Right lobe of liver (tissue), 4 donors: ENCODE results near the gene P2RX3.

ENCODE experiments used
- POLR2A ChIP-seq: fragments of 450-650 bp; IDR thresholded peaks from one replicate; pipeline ENCODE4 v1.6.1; 2017; ENCODE audit warnings: antibody characterized with exemption, mild to moderate bottlenecking
- TF ChIP-seq, protein P1 (sequence below), 4 donors: fragments of 200-600 bp in 3 of 4; fragments of 450-650 bp in 1 of 4; IDR thresholded peaks; one replicate each; pipeline versions ENCODE4 v1.5.1 to v1.8.0; 2016 to 2022; ENCODE audit warnings: antibody characterized with exemption in 4 of 4, mild to moderate bottlenecking in 2 of 4
- donor health status: DM: no; HTN: no; CAD: no.
- donor health status: DM: no; HTN: no; CAD: no.
- donor health status: DM: no; HTN: yes; CAD: no.

DNA sequence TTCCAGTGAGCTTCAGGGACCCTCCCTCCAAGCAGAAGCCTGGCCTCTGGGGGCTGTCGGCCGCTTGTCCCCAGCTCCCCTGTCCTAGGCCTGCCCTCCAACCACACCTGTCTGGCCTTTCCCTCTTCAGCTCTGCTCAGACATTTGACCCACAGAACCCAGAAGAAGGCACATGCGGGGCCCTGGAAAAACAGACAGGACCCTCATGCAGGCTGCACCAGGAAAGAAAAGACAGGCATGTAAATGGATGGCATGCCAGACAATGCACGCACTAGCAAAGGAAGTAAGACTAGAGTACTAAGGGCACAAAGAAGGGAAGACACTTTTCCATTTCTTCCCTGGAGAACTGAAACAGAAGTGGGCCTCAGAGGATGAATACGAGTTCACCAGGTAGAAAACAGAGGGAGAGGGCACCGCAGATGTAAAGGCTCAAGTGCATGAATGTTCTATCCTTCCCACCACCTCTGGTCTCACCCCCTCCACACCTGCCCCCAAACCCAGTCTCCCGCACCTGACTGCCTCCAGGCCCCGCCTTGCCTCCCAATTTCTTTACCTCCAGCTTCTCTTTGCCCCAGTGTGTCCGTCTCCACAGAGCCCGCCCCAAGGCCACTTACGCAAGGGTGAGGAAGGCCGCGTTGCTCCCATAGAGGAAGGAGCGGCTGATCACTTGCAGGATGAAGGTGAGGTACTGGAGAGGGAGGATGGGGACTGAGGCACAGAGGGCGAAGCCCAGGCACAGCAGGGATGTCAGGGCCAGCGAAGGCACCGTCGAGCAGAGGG, 71.4 kb downstream of the P2RX3 start:
- TF ChIP-seq, protein P1, sequence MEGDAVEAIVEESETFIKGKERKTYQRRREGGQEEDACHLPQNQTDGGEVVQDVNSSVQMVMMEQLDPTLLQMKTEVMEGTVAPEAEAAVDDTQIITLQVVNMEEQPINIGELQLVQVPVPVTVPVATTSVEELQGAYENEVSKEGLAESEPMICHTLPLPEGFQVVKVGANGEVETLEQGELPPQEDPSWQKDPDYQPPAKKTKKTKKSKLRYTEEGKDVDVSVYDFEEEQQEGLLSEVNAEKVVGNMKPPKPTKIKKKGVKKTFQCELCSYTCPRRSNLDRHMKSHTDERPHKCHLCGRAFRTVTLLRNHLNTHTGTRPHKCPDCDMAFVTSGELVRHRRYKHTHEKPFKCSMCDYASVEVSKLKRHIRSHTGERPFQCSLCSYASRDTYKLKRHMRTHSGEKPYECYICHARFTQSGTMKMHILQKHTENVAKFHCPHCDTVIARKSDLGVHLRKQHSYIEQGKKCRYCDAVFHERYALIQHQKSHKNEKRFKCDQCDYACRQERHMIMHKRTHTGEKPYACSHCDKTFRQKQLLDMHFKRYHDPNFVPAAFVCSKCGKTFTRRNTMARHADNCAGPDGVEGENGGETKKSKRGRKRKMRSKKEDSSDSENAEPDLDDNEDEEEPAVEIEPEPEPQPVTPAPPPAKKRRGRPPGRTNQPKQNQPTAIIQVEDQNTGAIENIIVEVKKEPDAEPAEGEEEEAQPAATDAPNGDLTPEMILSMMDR (IDR thresholded peaks at IDR 0.05) = no peak
- TF ChIP-seq POLR2A = no peak
